ENCODE data around the gene GBF1. TPM values are rescaled to one million over a fixed set of nuclear protein-coding genes. Genes with fewer than 3 reads are reported as not detected.
"Not testable (repeated sequence)": the region's sequence is repeated elsewhere in the genome, so short reads cannot be mapped to it uniquely, and the experiment has no call there.

Gene GBF1
- total and polyA plus RNA-seq, 5 donors: 17.2 to 43.3 (median 36.4) TPM

DNA sequence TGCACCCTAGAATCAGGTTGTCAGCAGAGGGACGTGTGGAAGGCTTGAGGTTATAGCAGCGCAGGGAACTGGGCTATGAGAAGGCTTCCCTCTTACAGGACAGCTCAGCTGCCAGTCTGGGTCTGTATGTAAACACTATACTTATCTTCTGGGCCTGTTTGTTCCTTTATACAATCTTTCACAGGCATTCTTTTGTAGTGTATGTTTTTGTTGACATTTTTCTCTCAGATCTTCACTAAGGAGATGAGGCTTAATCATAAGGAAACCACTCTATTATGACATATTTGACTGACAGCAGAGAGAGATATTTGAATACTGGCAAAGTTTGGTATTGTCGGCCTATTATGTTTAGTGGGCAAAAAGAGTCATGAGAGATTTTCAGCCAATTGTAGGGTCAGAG lies 929 bp downstream of the GBF1 start:
- intact Hi-C loops (cut with DNase I): no loop called here
- H3K4me3 ChIP-seq (ENCODE audit: low read length): peak overlapping the region; percentile 91
- no peak for ATAC-seq
- WGBS: 18% methylated on average over 3 of the region's 3 CpGs
- H3K27ac ChIP-seq (ENCODE audit: low read length): peak overlapping the region; percentile 97
- H3K9me3 ChIP-seq (ENCODE audit: control insufficient read depth, low read length): no peaks in the 10 kb centered on the region
- no peak for DNase-seq
- no peaks in the 10 kb centered on the region for H3K27me3 ChIP-seq (ENCODE audit: control insufficient read depth, insufficient read depth)
- H3K4me1 ChIP-seq (ENCODE audit: control insufficient read depth, insufficient read depth, low read length): peaks cover 10% of the 10 kb centered on the region

DNA sequence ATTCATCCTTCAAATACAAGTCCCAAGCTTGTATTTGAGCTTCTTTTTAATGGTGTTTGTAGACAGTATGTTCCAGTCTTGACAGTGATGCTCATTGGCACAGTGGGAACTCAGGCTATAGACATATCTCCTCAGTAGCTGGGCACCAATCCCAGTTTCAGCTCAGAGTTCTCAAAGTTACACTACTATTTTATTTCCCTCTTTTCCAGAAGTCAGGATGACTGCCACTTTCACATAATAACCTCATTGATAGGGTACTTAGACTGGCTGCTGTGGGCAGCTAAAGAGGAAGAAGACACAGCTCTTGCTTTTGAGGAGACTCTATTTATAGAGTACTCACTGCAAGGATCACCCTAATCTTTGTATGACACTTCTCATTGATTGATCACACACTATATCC lies 2.4 kb downstream of the GBF1 start:
- no peak for DNase-seq
- Histone ChIP-seq H3K4me3 (ENCODE audit: low read length) (no peak overlapping the region), H3K27ac (ENCODE audit: low read length) (no peak overlapping the region), H3K27me3 (ENCODE audit: control insufficient read depth, insufficient read depth) (no peaks in the 10 kb centered on the region), H3K4me1 (ENCODE audit: control insufficient read depth, insufficient read depth, low read length) (peaks cover 9% of the 10 kb centered on the region), H3K9me3 (ENCODE audit: control insufficient read depth, low read length) (no peaks in the 10 kb centered on the region)
- ATAC-seq: no peak
- intact Hi-C loops (cut with DNase I): no loop called here

DNA sequence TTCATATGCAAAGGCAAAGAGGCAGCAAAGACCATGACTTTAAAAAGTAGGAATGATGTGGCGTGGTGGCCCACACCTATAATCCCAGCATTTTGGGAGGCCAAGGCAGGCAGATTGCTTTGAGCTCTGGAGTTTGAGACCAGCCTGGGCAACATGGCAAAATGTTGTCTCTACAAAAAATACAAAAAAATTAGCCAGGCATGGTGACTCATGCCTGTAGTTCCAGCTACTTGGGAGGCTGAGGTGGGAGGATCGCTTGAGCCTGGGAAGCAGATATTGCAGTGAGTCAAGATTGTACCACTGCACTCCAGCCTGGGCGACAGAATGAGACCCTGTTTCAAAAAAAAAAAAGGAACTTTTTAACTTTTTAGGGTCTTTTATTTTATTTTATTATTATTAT lies 7.2 kb downstream of the GBF1 start:
- 98% methylated on average over 3 of the region's 3 CpGs for WGBS
- DNase-seq; H3K4me3 ChIP-seq (ENCODE audit: low read length); H3K9me3 ChIP-seq (ENCODE audit: control insufficient read depth, low read length); ATAC-seq; H3K27ac ChIP-seq (ENCODE audit: low read length); H3K27me3 ChIP-seq (ENCODE audit: control insufficient read depth, insufficient read depth); intact Hi-C loops (cut with DNase I); H3K4me1 ChIP-seq (ENCODE audit: control insufficient read depth, insufficient read depth, low read length): not testable (repeated sequence)

DNA sequence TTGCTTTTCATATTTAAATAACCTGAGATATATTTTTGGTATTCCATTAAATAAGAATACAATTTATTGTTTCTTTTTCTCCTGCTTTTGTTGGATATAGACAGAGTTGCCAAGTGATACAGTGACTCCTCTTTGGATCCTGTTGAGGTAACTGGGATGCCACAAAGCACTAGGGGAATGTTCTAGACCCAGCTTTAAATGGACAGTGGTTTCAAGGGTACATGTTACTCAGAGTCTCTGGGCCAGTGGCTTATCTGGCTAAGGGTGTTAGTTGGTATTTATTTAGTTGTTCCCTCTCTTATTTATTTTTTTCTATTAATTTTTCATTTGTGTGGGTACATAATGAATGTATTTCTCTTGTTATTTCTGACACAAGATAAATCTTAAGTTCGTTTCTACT lies 9.1 kb downstream of the GBF1 start:
- no peak overlapping the region for H3K4me3 ChIP-seq (ENCODE audit: low read length)
- DNase-seq: no peak
- peaks cover 5% of the 10 kb centered on the region for H3K4me1 ChIP-seq (ENCODE audit: control insufficient read depth, insufficient read depth, low read length)
- 85% methylated on average over 1 of the region's 1 CpG for WGBS
- no peak for ATAC-seq
- intact Hi-C loops (cut with DNase I): no loop called here
- no peak overlapping the region for H3K27ac ChIP-seq (ENCODE audit: low read length)
- no peaks in the 10 kb centered on the region for H3K27me3 ChIP-seq (ENCODE audit: control insufficient read depth, insufficient read depth)
- H3K9me3 ChIP-seq (ENCODE audit: control insufficient read depth, low read length): no peaks in the 10 kb centered on the region

DNA sequence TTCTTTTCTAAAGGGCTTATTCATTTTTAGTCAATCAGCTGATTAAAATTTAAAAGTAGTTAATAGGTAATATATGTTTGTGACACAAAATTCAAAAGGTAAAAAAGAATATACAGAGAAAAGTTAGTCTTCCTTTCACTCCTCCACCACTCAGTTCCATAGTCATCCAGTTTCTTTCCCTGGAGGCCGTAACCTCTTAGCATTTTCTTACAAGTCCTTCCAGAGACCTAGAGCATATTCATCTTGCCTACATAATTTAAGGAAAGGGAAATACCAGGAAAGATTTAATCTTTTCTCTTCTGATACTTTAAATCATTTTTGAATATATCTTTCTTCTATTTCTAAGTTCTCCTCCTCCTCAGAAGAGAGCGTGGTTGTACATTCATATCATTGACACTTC lies 10.1 kb downstream of the GBF1 start:
- Histone ChIP-seq H3K9me3 (ENCODE audit: control insufficient read depth, low read length) (no peaks in the 10 kb centered on the region), H3K4me3 (ENCODE audit: low read length) (no peak overlapping the region), H3K27ac (ENCODE audit: low read length) (no peak overlapping the region), H3K27me3 (ENCODE audit: control insufficient read depth, insufficient read depth) (no peaks in the 10 kb centered on the region), H3K4me1 (ENCODE audit: control insufficient read depth, insufficient read depth, low read length) (peaks cover 5% of the 10 kb centered on the region)
- DNase-seq (no peak), ATAC-seq (no peak)
- intact Hi-C loops (cut with DNase I): no loop called here
- 97% methylated on average over 2 of the region's 2 CpGs for WGBS

DNA sequence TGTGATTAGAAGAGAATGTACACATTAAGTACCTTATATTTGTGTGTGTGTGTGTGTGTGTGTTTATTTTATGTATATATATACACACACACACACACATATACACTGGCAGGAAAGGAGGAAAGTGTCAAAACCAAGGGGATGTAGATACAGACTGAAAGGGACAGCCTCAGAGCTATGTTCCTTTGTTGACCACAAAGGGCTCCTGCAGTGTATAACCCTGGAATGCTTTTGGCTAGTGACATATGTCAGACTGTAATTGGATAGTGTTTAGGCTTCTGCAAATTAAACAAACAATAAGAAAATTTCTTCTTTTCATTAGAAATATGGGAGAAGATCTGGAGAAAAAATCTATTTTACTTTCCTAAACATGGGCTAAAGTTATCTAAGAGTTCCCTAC lies 15.9 kb downstream of the GBF1 start:
- ATAC-seq (no peak), DNase-seq (no peak)
- Histone ChIP-seq H3K4me1 (ENCODE audit: control insufficient read depth, insufficient read depth, low read length) (peaks cover 5% of the 10 kb centered on the region), H3K4me3 (ENCODE audit: low read length) (no peak overlapping the region), H3K9me3 (ENCODE audit: control insufficient read depth, low read length) (no peaks in the 10 kb centered on the region), H3K27me3 (ENCODE audit: control insufficient read depth, insufficient read depth) (no peaks in the 10 kb centered on the region), H3K27ac (ENCODE audit: low read length) (no peak overlapping the region)
- intact Hi-C loops (cut with DNase I): no loop called here

DNA sequence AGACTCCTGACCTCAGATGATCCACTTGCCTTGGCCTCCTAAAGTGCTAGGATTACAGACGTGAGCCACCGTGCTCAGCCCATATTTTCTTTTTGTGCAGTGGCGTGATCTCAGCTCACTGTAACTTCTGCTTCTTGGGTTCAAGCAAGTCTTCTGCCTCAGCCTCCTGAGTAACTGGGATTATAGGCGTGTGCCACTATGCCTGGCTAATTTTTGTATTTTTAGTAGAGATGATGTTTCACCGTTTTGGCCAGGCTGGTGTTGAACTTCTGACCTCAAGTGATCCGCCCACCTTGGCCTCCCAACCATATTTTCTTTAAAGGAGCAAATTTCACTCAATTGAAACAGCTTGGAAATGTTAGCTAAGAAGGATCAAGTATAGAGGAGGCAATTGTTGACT lies 16.5 kb downstream of the GBF1 start:
- Histone ChIP-seq H3K27me3 (ENCODE audit: control insufficient read depth, insufficient read depth) (no peaks in the 10 kb centered on the region), H3K4me3 (ENCODE audit: low read length) (no peak overlapping the region), H3K9me3 (ENCODE audit: control insufficient read depth, low read length) (no peaks in the 10 kb centered on the region), H3K27ac (ENCODE audit: low read length) (no peak overlapping the region), H3K4me1 (ENCODE audit: control insufficient read depth, insufficient read depth, low read length) (peaks cover 3% of the 10 kb centered on the region)
- intact Hi-C loops (cut with DNase I): no loop called here
- 60% methylated on average over 6 of the region's 6 CpGs for WGBS
- ATAC-seq (no peak), DNase-seq (no peak)

DNA sequence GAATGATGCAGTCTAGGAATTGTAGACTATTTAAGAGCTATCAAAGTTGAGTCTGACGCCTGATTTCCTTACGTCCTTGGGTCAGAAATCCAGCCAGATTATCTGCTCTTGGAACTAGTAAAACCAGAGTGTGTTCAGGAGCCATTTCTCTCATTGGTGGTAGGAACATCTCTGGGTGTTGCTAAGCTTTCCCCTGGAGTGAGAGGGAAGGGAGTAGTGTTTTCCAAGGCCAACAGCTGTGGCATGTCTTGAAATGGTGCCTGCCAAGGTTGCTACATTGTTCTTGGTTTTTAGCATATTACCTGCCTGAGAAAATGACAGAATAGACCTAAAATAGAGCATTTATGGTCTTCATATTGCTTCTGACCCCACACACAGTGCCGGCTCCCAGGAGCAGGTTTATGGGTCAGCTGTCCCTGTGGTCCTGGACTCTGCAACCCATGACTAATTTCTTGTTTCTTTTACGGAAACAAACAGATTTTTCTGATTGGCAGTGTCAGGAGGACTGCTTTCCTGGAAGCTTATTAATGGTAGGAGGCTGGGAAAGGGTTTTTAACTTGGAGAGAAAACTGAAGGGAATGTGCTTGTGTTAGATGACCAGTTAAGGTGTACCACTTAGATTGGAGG lies 17.5 kb downstream of the GBF1 start:
- intact Hi-C loops (cut with DNase I): no loop called here
- 75% methylated on average over 4 of the region's 4 CpGs for WGBS
- no peaks in the 10 kb centered on the region for H3K9me3 ChIP-seq (ENCODE audit: control insufficient read depth, low read length)
- ATAC-seq: no peak
- no peaks in the 10 kb centered on the region for H3K27me3 ChIP-seq (ENCODE audit: control insufficient read depth, insufficient read depth)
- no peak for DNase-seq
- H3K4me3 ChIP-seq (ENCODE audit: low read length): no peak overlapping the region
- H3K27ac ChIP-seq (ENCODE audit: low read length): no peak overlapping the region
- peaks cover 5% of the 10 kb centered on the region for H3K4me1 ChIP-seq (ENCODE audit: control insufficient read depth, insufficient read depth, low read length)

DNA sequence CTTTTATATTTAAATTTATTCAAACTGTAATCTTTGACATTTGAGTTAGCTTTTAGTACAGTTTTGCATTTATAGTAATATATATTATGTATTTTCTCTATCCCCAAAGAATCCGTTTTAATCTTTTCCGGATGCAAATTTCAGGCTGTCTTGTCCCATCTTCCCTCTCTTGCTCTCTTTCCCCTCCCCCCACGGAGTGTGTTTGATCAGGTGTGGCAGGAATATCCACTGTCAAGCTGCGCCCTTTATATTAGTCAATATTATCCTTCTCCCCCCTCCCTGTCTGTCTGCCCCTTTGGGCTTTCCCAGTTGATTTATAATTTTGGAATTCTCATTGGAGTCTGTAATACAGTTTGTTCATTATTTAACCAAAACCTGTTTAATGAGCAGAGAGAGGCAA lies 19.0 kb downstream of the GBF1 start:
- ATAC-seq (no peak), DNase-seq (no peak)
- no peak overlapping the region for H3K4me3 ChIP-seq (ENCODE audit: low read length)
- WGBS: 95% methylated on average over 4 of the region's 4 CpGs
- H3K27me3 ChIP-seq (ENCODE audit: control insufficient read depth, insufficient read depth): no peaks in the 10 kb centered on the region
- H3K4me1 ChIP-seq (ENCODE audit: control insufficient read depth, insufficient read depth, low read length): peaks cover 7% of the 10 kb centered on the region
- intact Hi-C loops (cut with DNase I): no loop called here
- no peaks in the 10 kb centered on the region for H3K9me3 ChIP-seq (ENCODE audit: control insufficient read depth, low read length)
- H3K27ac ChIP-seq (ENCODE audit: low read length): no peak overlapping the region

DNA sequence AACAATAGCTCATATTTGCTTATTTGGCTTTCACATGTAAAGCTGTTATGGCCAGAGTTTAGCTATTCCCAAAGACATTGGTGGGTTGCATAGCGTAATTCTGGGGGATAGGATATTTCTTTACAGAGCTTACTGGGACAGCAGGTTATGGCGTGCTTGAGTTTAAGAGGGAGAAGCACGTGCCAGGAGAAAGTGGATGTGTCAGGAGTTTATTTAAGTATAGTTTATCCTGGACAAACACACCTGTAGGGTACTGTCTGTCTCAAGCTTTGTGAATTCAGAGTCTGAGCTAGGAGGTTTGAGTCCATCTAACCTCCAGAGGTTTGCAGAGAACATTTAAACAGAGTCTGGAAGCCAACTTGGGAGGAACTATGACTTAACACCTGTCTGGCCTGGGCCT lies 21.3 kb downstream of the GBF1 start:
- Histone ChIP-seq H3K4me3 (ENCODE audit: low read length) (no peak overlapping the region), H3K9me3 (ENCODE audit: control insufficient read depth, low read length) (no peaks in the 10 kb centered on the region), H3K4me1 (ENCODE audit: control insufficient read depth, insufficient read depth, low read length) (peaks cover 5% of the 10 kb centered on the region), H3K27ac (ENCODE audit: low read length) (no peak overlapping the region), H3K27me3 (ENCODE audit: control insufficient read depth, insufficient read depth) (no peaks in the 10 kb centered on the region)
- intact Hi-C loops (cut with DNase I): no loop called here
- WGBS: 97% methylated on average over 3 of the region's 3 CpGs
- ATAC-seq (no peak), DNase-seq (no peak)

DNA sequence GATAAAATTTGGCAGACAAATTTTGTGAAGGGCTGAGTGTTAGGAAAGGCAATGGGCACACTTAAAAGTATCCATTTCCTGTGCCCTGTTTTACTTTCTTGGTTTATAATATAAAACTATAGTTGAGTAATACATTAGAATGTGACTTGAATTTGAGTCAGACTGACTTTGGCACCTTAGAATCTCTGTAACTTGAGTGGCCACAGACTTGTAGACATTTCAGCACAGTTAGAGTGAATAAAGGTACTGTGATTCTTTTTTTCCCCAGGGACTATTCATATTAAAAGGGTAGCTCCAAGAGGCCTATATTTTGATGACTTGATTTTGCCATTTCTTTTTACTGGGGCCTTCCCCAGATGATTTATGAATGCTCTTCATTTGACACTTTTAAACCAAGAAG lies 22.4 kb downstream of the GBF1 start:
- H3K27ac ChIP-seq (ENCODE audit: low read length): no peak overlapping the region

DNA sequence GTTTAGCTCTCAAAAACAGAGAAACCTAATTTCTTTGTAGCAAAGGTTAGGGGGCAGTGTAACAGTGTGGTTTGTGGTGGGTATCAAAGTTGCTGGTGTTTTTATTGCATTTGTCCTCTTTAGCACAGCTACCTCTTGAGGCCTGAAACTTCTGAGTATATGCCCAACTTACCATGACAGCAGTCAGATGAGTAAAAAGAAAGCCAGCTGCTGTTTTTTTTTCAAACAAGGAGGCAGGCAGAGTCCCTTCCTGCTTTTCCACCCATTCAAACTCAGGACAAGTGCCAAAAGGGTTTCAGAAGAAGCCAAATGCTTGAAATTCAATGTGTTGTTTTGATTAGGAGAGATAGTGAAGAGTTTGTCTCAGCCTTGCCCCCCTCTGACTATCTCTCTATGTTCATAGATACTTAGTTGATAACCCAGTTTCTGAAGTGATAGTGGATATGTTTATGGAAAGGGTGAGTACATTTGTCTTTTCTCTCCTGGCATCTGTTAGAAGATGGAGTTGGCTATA lies 23.1 kb downstream of the GBF1 start:
- H3K27ac ChIP-seq (ENCODE audit: low read length): no peak overlapping the region
- peak in 1 of 2 donors; percentile 34 for ATAC-seq
- peaks cover 6% of the 10 kb centered on the region for H3K4me1 ChIP-seq (ENCODE audit: control insufficient read depth, insufficient read depth, low read length)
- no peak overlapping the region for H3K4me3 ChIP-seq (ENCODE audit: low read length)
- H3K9me3 ChIP-seq (ENCODE audit: control insufficient read depth, low read length): no peaks in the 10 kb centered on the region
- H3K27me3 ChIP-seq (ENCODE audit: control insufficient read depth, insufficient read depth): no peaks in the 10 kb centered on the region
- intact Hi-C loops (cut with DNase I): no loop called here
- DNase-seq: no peak

More for the DNA sequence above, 22.4 kb downstream of the GBF1 start:
- Histone ChIP-seq H3K27me3 (ENCODE audit: control insufficient read depth, insufficient read depth) (no peaks in the 10 kb centered on the region), H3K4me3 (ENCODE audit: low read length) (no peak overlapping the region), H3K9me3 (ENCODE audit: control insufficient read depth, low read length) (no peaks in the 10 kb centered on the region), H3K4me1 (ENCODE audit: control insufficient read depth, insufficient read depth, low read length) (peaks cover 5% of the 10 kb centered on the region)
- no peak for ATAC-seq
- intact Hi-C loops (cut with DNase I): no loop called here
- DNase-seq: no peak
